Activated naive CD4-positive, alpha-beta T cell treated with anti-CD3 and anti-CD28 coated beads, Interleukin-2, amount 50 U/mL, for 16 hours (primary cell): ENCODE results near the gene RND1.
"Not testable (repeated sequence)": the region's sequence is repeated elsewhere in the genome, so short reads cannot be mapped to it uniquely, and the experiment has no call there.

ENCODE experiments used
- DNase-seq: peaks from one replicate; pipeline ENCODE4 v3.0.0-alpha.2; 2020

Gene RND1

GRCh38 chr12:48865281-48866051 is at the start of gene RND1:
TSS of gene RND1 (minus strand) at chr12:48865870. CDS start at chr12:48865767, 103 bp downstream.
- DNase-seq: peak; percentile 84

- DNase-seq: no peak
Observed at GRCh38 chr12:48910196-48910595, 44.5 kb upstream of the RND1 start.

- not testable (repeated sequence) for DNase-seq
Observed at GRCh38 chr12:48909698-48910097, 44.0 kb upstream of the RND1 start.

- DNase-seq: no peak
Observed at GRCh38 chr12:48907245-48907644, 41.6 kb upstream of the RND1 start.

- peak; percentile 86 for DNase-seq
Observed at GRCh38 chr12:48903982-48904411, 38.3 kb upstream of the RND1 start.

- DNase-seq: no peak
Observed at GRCh38 chr12:48903363-48903981, 37.8 kb upstream of the RND1 start.

- no peak for DNase-seq
Observed at GRCh38 chr12:48901278-48901677, 35.6 kb upstream of the RND1 start.

- DNase-seq: no peak
Observed at GRCh38 chr12:48899651-48900050, 34.0 kb upstream of the RND1 start.

- no peak for DNase-seq
Observed at GRCh38 chr12:48894271-48894670, 28.6 kb upstream of the RND1 start.

GRCh38 chr12:48890657-48891418 is 25.2 kb upstream of the RND1 start:
- DNase-seq: peak; percentile 75

- DNase-seq: no peak
Observed at GRCh38 chr12:48889679-48890078, 24.0 kb upstream of the RND1 start.

- no peak for DNase-seq
Observed at GRCh38 chr12:48883305-48884161, 17.9 kb upstream of the RND1 start.

GRCh38 chr12:48882972-48883304 is 17.3 kb upstream of the RND1 start:
- no peak for DNase-seq

- DNase-seq: no peak
Observed at GRCh38 chr12:48882315-48882687, 16.6 kb upstream of the RND1 start.

- DNase-seq: no peak
Observed at GRCh38 chr12:48881686-48882314, 16.1 kb upstream of the RND1 start.

GRCh38 chr12:48880647-48881046 is 15.0 kb upstream of the RND1 start:
- DNase-seq: no peak

GRCh38 chr12:48878548-48878947 is 12.9 kb upstream of the RND1 start:
- no peak for DNase-seq

GRCh38 chr12:48875944-48876515 is 10.4 kb upstream of the RND1 start:
- no peak for DNase-seq

- not testable (repeated sequence) for DNase-seq
Observed at GRCh38 chr12:48873534-48873933, 7.9 kb upstream of the RND1 start.

- no peak for DNase-seq
Observed at GRCh38 chr12:48873096-48873495, 7.4 kb upstream of the RND1 start.

GRCh38 chr12:48869191-48869590 is 3.5 kb upstream of the RND1 start:
- DNase-seq: no peak

- DNase-seq: no peak
Observed at GRCh38 chr12:48868451-48868850, 2.8 kb upstream of the RND1 start.
